K562 (cell line): ENCODE measurements around the gene ACSS2. TPM values are rescaled to one million over a fixed set of nuclear protein-coding genes. Genes with fewer than 3 reads are reported as not detected.

ENCODE experiments used
- ARID1B ChIP-seq: fragments of 450-650 bp; IDR thresholded peaks from 2 replicates; pipeline ENCODE4 v1.6.1; 2016; ENCODE audit warnings: antibody characterized with exemption, mild to moderate bottlenecking, inconsistent platforms
- CBX2 ChIP-seq: fragments of 200-600 bp; sonication (generic); IDR thresholded peaks from one replicate; pipeline ENCODE4 v1.6.1; 2012; ENCODE audit warnings: mild to moderate bottlenecking, low read length, inconsistent platforms; ENCODE audit not compliant: insufficient read depth, poor library complexity, severe bottlenecking
- CTCF ChIP-seq, 3 experiments: IDR thresholded peaks in 2 of 3; conservative IDR thresholded peaks in 1 of 3; 2 replicates each; pipeline ENCODE4 v1.5.1; 2011 to 2012; ENCODE audit warnings: low read length in 3 of 3, mild to moderate bottlenecking in 3 of 3, control low read depth in 2 of 3, improper control_type of control experiment in 1 of 3, inconsistent platforms in 1 of 3, low read depth in 1 of 3, mixed read lengths in 1 of 3, moderate library complexity in 1 of 3; ENCODE audit not compliant: insufficient read depth in 2 of 3
- ETS2 ChIP-seq: IDR thresholded peaks from 2 replicates; pipeline ENCODE4 v1.6.1; 2016; ENCODE audit warnings: borderline replicate concordance, missing genetic modification characterization, mild to moderate bottlenecking, moderate library complexity, missing compliant biosample characterization; ENCODE audit not compliant: poor library complexity, severe bottlenecking
- GMEB1 ChIP-seq: fragments of 250-450 bp; sonication (Bioruptor Pico); IDR thresholded peaks from 2 replicates; pipeline ENCODE4 v1.4.0; 2020; ENCODE audit warnings: mild to moderate bottlenecking
- NEUROD1 ChIP-seq: fragments of 150-350 bp; IDR thresholded peaks from 2 replicates; pipeline ENCODE4 v1.6.1; 2014; ENCODE audit warnings: borderline replicate concordance, low read length, low read depth; ENCODE audit not compliant: partially characterized antibody
- SIN3B ChIP-seq: fragments of 450-650 bp; IDR thresholded peaks from 2 replicates; pipeline ENCODE4 v1.6.1; 2017; ENCODE audit warnings: low read depth, mild to moderate bottlenecking, moderate library complexity
- TAL1 ChIP-seq: fragments of 450-650 bp; IDR thresholded peaks from 2 replicates; pipeline ENCODE4 v1.6.1; 2016; ENCODE audit warnings: mild to moderate bottlenecking
- THAP12 ChIP-seq: fragments of 250-450 bp; sonication (Bioruptor Pico); IDR thresholded peaks from 2 replicates; pipeline ENCODE4 v1.9.0; 2021; ENCODE audit warnings: mild to moderate bottlenecking, inconsistent platforms
- USF1 ChIP-seq: sonication (generic); formaldehyde crosslinking; IDR thresholded peaks from 2 replicates; pipeline ENCODE4 v1.9.0; 2022; ENCODE audit warnings: mild to moderate bottlenecking, missing genetic modification reagents
- ZNF121 ChIP-seq: sonication (generic); formaldehyde crosslinking; conservative IDR thresholded peaks from 2 replicates; pipeline ENCODE4 v1.8.0; 2022; ENCODE audit warnings: missing genetic modification reagents
- ZNF592 ChIP-seq: fragments of 450-650 bp; IDR thresholded peaks from 2 replicates; pipeline ENCODE4 v1.6.1; 2017; ENCODE audit warnings: antibody characterized with exemption, mild to moderate bottlenecking
- ZNF717 ChIP-seq: fragments of 250-450 bp; sonication (Bioruptor Pico); IDR thresholded peaks from 2 replicates; pipeline ENCODE4 v1.5.0; 2021
- polyA plus RNA-seq, 8 experiments: library from polyadenylated mRNA; depleted of rRNA in 4 of 8; stranded (reverse) in 5 of 8; unstranded in 3 of 8; fragments of >200 nt; fragmentation: Nextera tagmentation in 2 of 8; fragmentation: Illumina TruSeq in 1 of 8; extraction: Ambion mirVana in 2 of 8; extraction: Trizol in 1 of 8; gene quantifications; 2 replicates each; pipeline versions ENCODE4 v1.2.1 to v1.2.3, GENCODE V29; 2011 to 2014; ENCODE audit warnings: inconsistent platforms in 1 of 8, missing spikeins in 1 of 8
- total RNA-seq, 7 experiments: library from RNA; depleted of rRNA in 6 of 7; stranded (reverse); fragments of >200 nt in 6 of 7; fragmentation: Illumina TruSeq in 2 of 7; extraction: Trizol in 2 of 7; gene quantifications; 2 replicates each; pipeline versions ENCODE4 v1.2.1 to v1.2.3, GENCODE V29; 2011 to 2021; ENCODE audit warnings: low replicate concordance in 1 of 7

Gene ACSS2
- total and polyA plus RNA-seq, 9 of the 15 experiments (the other 6 are each of a cell fraction or from before 2014, with no cell fraction given), result 21.9 to 246 (median 66.2) TPM

- TF ChIP-seq ZNF121 (CRISPR knock-in tag) (no peak), TAL1 (no peak), CBX2 (no peak), ZNF592 (no peak), ARID1B (no peak), NEUROD1 (peak; percentile 45), USF1 (no peak), ZNF717 (CRISPR knock-in tag) (no peak), CTCF (IDR thresholded peaks at IDR 0.05 in 2 of 3, conservative IDR thresholded peaks at IDR 0.05 in 1 of 3; ENCODE audit: insufficient read depth in 2 of 3, low read depth in 1 of 3, low read length in 3 of 3) (no peak), THAP12 (CRISPR knock-in tag) (peak; percentile 64; the same call in 1 of the 2 replicates), SIN3B (peak; percentile 60; the same call in 1 of the 2 replicates), ETS2 (tag) (no peak), GMEB1 (CRISPR knock-in tag) (no peak)
These were observed at the start of gene ACSS2 (continued) for GRCh38 chr20:34876406-34877282.
